Measurements from ENCODE around the gene STAG1.
A peak's percentile ranks its signal among the peaks of the same experiment; 100 is the strongest.

The STAG1 gene

DNA sequence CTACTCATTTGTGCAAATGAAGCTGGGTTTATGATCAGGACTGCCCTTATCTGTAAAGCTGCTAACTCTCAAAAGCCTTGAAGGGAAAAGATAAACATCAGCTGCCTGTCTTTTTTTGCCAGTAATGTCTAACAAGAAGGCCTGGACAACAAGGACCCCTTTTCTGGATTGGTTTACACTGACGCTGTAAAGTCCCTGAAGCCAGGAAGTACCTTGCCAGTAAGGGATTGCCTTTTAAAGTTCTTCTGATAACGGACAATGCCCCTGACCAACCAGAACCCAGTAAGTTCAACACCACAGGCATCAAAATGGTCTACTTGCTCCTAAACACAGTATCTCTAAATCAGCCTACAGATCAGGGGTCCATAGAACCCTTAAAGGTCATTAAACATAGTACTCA lies 324.0 kb downstream of the STAG1 start:
- Histone ChIP-seq H3K36me3 (ENCODE audit: insufficient read depth, low read length) (no peaks in the 10 kb centered on the region), H3K79me2 (ENCODE audit: control insufficient read depth, insufficient read depth, low read length, unreplicated experiment) (no peaks in the 10 kb centered on the region), H2AFZ (ENCODE audit: low read length, unreplicated experiment) (no peak overlapping the region), H3K4me3 (ENCODE audit: low read depth, low read length) (no peak overlapping the region), H3K27ac (ENCODE audit: low read depth, low read length) (no peak overlapping the region), H3K27me3 (ENCODE audit: insufficient read depth, low read length) (no peaks in the 10 kb centered on the region), H3K4me1 (ENCODE audit: control insufficient read depth, insufficient read depth, low read length, unreplicated experiment) (no peaks in the 10 kb centered on the region)

DNA sequence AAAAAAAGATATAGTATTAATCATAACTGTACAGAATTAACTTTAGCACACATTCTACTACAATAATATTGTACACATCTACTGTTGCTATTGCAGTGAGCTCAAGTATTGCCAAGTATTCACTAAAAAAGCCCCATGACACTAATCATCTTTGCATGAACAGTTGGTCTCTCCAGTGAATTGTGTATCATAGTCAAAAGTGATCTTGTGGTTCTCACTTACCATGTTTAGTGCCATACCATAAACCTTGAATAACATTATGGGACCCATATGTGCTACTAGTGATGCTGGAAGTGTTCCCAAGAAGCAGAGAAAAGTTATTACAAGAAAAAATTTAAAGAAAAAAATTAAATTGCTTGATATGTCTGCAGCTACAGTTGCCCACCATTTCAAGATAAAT lies 324.9 kb downstream of the STAG1 start:
- Histone ChIP-seq H3K27me3 (ENCODE audit: insufficient read depth, low read length) (no peaks in the 10 kb centered on the region), H3K36me3 (ENCODE audit: insufficient read depth, low read length) (no peaks in the 10 kb centered on the region), H3K27ac (ENCODE audit: low read depth, low read length) (no peak overlapping the region), H3K79me2 (ENCODE audit: control insufficient read depth, insufficient read depth, low read length, unreplicated experiment) (no peaks in the 10 kb centered on the region), H3K4me3 (ENCODE audit: low read depth, low read length) (no peak overlapping the region), H3K4me1 (ENCODE audit: control insufficient read depth, insufficient read depth, low read length, unreplicated experiment) (no peaks in the 10 kb centered on the region), H2AFZ (ENCODE audit: low read length, unreplicated experiment) (no peak overlapping the region)

DNA sequence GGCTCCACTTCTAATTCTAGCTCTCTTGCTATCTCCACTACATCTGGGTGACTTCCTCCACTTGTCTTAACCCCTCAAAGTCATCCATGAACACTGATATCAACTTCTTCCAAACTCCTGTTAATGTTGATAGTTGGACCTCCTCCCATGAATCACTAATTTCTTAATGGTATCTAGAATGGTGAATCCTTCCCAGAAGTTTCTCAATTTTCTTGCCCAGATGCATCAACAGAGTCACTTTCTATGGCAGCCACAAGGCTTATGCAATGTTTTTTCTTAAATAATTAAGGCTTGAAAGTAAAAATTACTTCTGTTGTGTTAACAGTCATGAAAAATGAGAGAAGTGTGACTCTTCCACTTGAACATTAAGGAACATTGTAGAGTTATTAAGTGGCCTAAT lies 337.7 kb downstream of the STAG1 start:
- H3K79me2 ChIP-seq (ENCODE audit: control insufficient read depth, insufficient read depth, low read length, unreplicated experiment) = no peaks in the 10 kb centered on the region
- no peak overlapping the region for H3K27ac ChIP-seq (ENCODE audit: low read depth, low read length)
- H2AFZ ChIP-seq (ENCODE audit: low read length, unreplicated experiment) = no peak overlapping the region
- no peak overlapping the region for H3K4me3 ChIP-seq (ENCODE audit: low read depth, low read length)
- H3K4me1 ChIP-seq (ENCODE audit: control insufficient read depth, insufficient read depth, low read length, unreplicated experiment) = no peaks in the 10 kb centered on the region
- no peaks in the 10 kb centered on the region for H3K27me3 ChIP-seq (ENCODE audit: insufficient read depth, low read length)
- 0 out of 2 replicates have a peak, but pooled peaks cover 5% of the 10 kb centered on the region for H3K36me3 ChIP-seq (ENCODE audit: insufficient read depth, low read length)

GRCh38 chr3:136412307-136412706 lies 339.9 kb downstream of the STAG1 start:
- Histone ChIP-seq H3K36me3 (ENCODE audit: insufficient read depth, low read length) (0 out of 2 replicates have a peak, but pooled peaks cover 5% of the 10 kb centered on the region), H3K4me3 (ENCODE audit: low read depth, low read length) (no peak overlapping the region), H3K4me1 (ENCODE audit: control insufficient read depth, insufficient read depth, low read length, unreplicated experiment) (no peaks in the 10 kb centered on the region), H3K27ac (ENCODE audit: low read depth, low read length) (no peak overlapping the region), H3K27me3 (ENCODE audit: insufficient read depth, low read length) (no peaks in the 10 kb centered on the region), H2AFZ (ENCODE audit: low read length, unreplicated experiment) (no peak overlapping the region), H3K79me2 (ENCODE audit: control insufficient read depth, insufficient read depth, low read length, unreplicated experiment) (no peaks in the 10 kb centered on the region)

DNA sequence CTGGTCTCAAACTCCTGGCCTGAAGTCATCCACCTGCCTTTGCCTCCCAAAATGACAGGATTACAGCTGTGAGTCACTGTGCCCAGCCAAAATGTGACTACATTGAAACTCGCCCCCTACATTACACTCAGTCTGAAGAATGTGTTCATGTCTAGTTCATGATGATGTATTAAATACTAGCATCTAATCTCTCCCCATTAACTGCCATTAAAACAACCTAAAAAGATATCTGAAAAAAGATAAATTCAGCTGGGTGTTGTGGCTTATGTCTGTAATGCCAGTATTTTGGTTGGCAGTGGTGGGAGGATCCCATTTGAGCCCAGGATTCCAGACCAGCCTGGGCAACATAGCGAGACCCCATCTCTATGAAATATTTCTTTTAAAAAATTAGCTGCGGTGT lies 342.6 kb downstream of the STAG1 start:
- H3K27ac ChIP-seq (ENCODE audit: low read depth, low read length) = no peak overlapping the region

DNA sequence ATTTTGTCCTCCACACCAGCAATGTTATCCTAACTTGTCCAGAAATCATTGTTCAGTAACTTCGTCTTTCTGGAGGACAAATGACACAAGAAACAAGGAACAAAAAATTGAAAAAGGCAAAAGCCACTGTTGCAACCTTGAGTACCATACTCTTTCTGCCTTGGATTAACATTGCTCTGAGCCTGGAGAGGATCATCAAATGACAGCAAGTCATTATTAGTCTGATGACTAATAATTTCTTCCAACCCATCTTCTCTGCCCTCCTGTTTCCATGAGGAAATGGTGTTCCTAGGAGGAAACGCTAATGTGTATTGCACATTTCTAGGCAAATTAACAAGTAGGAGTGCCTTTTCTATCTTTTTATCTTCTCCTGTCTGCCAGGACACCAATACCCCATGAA lies 348.1 kb downstream of the STAG1 start:
- Histone ChIP-seq H3K4me1 (ENCODE audit: control insufficient read depth, insufficient read depth, low read length, unreplicated experiment) (no peaks in the 10 kb centered on the region), H3K27ac (ENCODE audit: low read depth, low read length) (no peak overlapping the region), H2AFZ (ENCODE audit: low read length, unreplicated experiment) (no peak overlapping the region), H3K4me3 (ENCODE audit: low read depth, low read length) (no peak overlapping the region), H3K79me2 (ENCODE audit: control insufficient read depth, insufficient read depth, low read length, unreplicated experiment) (no peaks in the 10 kb centered on the region), H3K27me3 (ENCODE audit: insufficient read depth, low read length) (no peaks in the 10 kb centered on the region), H3K36me3 (ENCODE audit: insufficient read depth, low read length) (peaks cover 4% of the 10 kb centered on the region; the same call in 1 of the 2 replicates)

More for the DNA sequence above, 342.6 kb downstream of the STAG1 start:
- no peaks in the 10 kb centered on the region for H3K4me1 ChIP-seq (ENCODE audit: control insufficient read depth, insufficient read depth, low read length, unreplicated experiment)
- H3K79me2 ChIP-seq (ENCODE audit: control insufficient read depth, insufficient read depth, low read length, unreplicated experiment) = no peaks in the 10 kb centered on the region
- H2AFZ ChIP-seq (ENCODE audit: low read length, unreplicated experiment) = no peak overlapping the region
- H3K4me3 ChIP-seq (ENCODE audit: low read depth, low read length) = no peak overlapping the region
- H3K36me3 ChIP-seq (ENCODE audit: insufficient read depth, low read length) = 0 out of 2 replicates have a peak, but pooled peaks cover 9% of the 10 kb centered on the region
- no peaks in the 10 kb centered on the region for H3K27me3 ChIP-seq (ENCODE audit: insufficient read depth, low read length)

DNA sequence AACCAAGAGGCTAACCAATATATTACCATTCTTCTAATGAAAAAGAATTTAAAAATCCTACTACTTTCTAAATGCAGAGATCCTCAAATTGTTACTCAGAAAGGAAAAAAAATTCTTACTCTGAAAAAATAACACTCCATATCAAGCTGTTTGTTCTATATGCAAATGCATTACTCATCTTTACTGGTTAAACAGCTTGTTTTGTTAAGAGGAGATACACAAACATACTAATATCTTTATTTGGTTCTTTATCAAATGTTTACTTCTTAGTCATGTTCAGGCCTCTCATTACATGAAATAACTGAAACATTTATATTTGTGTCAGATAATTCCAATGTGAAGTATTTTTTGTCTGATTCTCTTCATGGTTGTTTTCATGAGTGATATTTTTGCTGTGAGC lies 355.3 kb downstream of the STAG1 start:
- no peak overlapping the region for H2AFZ ChIP-seq (ENCODE audit: low read length, unreplicated experiment)
- H3K79me2 ChIP-seq (ENCODE audit: control insufficient read depth, insufficient read depth, low read length, unreplicated experiment) = no peaks in the 10 kb centered on the region
- H3K4me3 ChIP-seq (ENCODE audit: low read depth, low read length) = no peak overlapping the region
- peak overlapping the region; percentile 33 for H3K27ac ChIP-seq (ENCODE audit: low read depth, low read length)
- H3K36me3 ChIP-seq (ENCODE audit: insufficient read depth, low read length) = no peaks in the 10 kb centered on the region; the same call in 1 of the 2 replicates
- no peaks in the 10 kb centered on the region for H3K27me3 ChIP-seq (ENCODE audit: insufficient read depth, low read length)
- H3K4me1 ChIP-seq (ENCODE audit: control insufficient read depth, insufficient read depth, low read length, unreplicated experiment) = peaks cover 7% of the 10 kb centered on the region

DNA sequence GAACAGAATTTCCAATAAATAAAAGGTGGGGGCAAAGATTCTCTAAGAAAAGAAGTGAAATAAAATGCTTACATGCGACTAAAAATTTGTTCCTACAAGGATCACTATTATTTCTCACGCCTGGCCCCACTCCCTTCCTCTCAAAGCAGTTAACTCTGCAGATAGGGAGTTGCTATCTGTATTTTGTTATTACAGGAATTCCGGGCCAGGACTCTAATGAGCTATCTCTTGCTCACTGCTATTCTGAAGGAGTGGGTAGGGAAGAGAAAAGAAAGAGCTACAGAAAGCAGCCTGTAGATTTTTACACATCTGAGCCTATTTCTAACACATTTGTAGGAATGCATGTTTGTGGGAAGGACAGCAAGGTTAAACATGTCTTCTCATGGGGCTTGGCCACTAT lies 361.6 kb downstream of the STAG1 start:
- H3K4me3 ChIP-seq (ENCODE audit: low read depth, low read length) = no peak overlapping the region
- H3K4me1 ChIP-seq (ENCODE audit: control insufficient read depth, insufficient read depth, low read length, unreplicated experiment) = no peaks in the 10 kb centered on the region
- H3K36me3 ChIP-seq (ENCODE audit: insufficient read depth, low read length) = no peaks in the 10 kb centered on the region
- no peaks in the 10 kb centered on the region for H3K79me2 ChIP-seq (ENCODE audit: control insufficient read depth, insufficient read depth, low read length, unreplicated experiment)
- no peak overlapping the region for H2AFZ ChIP-seq (ENCODE audit: low read length, unreplicated experiment)
- H3K27ac ChIP-seq (ENCODE audit: low read depth, low read length) = no peak overlapping the region
- no peaks in the 10 kb centered on the region for H3K27me3 ChIP-seq (ENCODE audit: insufficient read depth, low read length)

- no peaks in the 10 kb centered on the region for H3K36me3 ChIP-seq (ENCODE audit: insufficient read depth, low read length)
- H3K27me3 ChIP-seq (ENCODE audit: insufficient read depth, low read length) = no peaks in the 10 kb centered on the region
- no peaks in the 10 kb centered on the region for H3K79me2 ChIP-seq (ENCODE audit: control insufficient read depth, insufficient read depth, low read length, unreplicated experiment)
- no peak overlapping the region for H3K4me3 ChIP-seq (ENCODE audit: low read depth, low read length)
- H3K27ac ChIP-seq (ENCODE audit: low read depth, low read length) = no peak overlapping the region
- H2AFZ ChIP-seq (ENCODE audit: low read length, unreplicated experiment) = no peak overlapping the region
- no peaks in the 10 kb centered on the region for H3K4me1 ChIP-seq (ENCODE audit: control insufficient read depth, insufficient read depth, low read length, unreplicated experiment)
Observed at GRCh38 chr3:136387031-136387430, 365.1 kb downstream of the STAG1 start.

DNA sequence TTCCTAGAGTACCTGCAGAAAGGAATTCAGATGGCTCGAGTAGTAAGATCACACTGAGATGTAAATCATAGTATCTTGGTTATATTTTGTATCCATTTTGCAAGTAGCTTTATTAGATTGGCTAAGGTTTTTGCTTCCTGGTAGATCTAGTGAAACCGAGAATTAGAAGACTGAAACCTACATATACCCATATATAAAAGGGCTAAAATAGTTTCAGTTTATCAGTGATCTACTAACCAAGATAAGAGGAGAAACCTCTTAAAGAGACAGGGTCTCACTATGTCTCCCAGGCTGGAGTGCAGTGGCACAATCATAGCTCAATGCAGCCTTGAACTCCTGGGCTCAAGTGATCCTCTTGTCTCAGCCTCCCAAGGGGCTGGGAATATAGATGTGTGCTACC lies 366.7 kb downstream of the STAG1 start:
- no peak overlapping the region for H3K27ac ChIP-seq (ENCODE audit: low read depth, low read length)
- H3K36me3 ChIP-seq (ENCODE audit: insufficient read depth, low read length) = no peaks in the 10 kb centered on the region
- no peaks in the 10 kb centered on the region for H3K27me3 ChIP-seq (ENCODE audit: insufficient read depth, low read length)
- no peak overlapping the region for H3K4me3 ChIP-seq (ENCODE audit: low read depth, low read length)
- H2AFZ ChIP-seq (ENCODE audit: low read length, unreplicated experiment) = no peak overlapping the region
- H3K4me1 ChIP-seq (ENCODE audit: control insufficient read depth, insufficient read depth, low read length, unreplicated experiment) = no peaks in the 10 kb centered on the region
- H3K79me2 ChIP-seq (ENCODE audit: control insufficient read depth, insufficient read depth, low read length, unreplicated experiment) = no peaks in the 10 kb centered on the region

GRCh38 chr3:136381051-136381450 lies 371.1 kb downstream of the STAG1 start:
- Histone ChIP-seq H3K27me3 (ENCODE audit: insufficient read depth, low read length) (no peaks in the 10 kb centered on the region), H3K36me3 (ENCODE audit: insufficient read depth, low read length) (peaks cover 3% of the 10 kb centered on the region; the same call in 1 of the 2 replicates), H2AFZ (ENCODE audit: low read length, unreplicated experiment) (no peak overlapping the region), H3K4me1 (ENCODE audit: control insufficient read depth, insufficient read depth, low read length, unreplicated experiment) (no peaks in the 10 kb centered on the region), H3K27ac (ENCODE audit: low read depth, low read length) (no peak overlapping the region), H3K79me2 (ENCODE audit: control insufficient read depth, insufficient read depth, low read length, unreplicated experiment) (no peaks in the 10 kb centered on the region), H3K4me3 (ENCODE audit: low read depth, low read length) (no peak overlapping the region)
